ENCODE data around the gene FAM234B. TPM values are rescaled to one million over a fixed set of nuclear protein-coding genes. Genes with fewer than 3 reads are reported as not detected.
"Not testable (repeated sequence)": the region's sequence is repeated elsewhere in the genome, so short reads cannot be mapped to it uniquely, and the experiment has no call there.

FAM234B gene
- total RNA-seq, 1 donor from 2014 or later, result 7.9 TPM

- no peak for DNase-seq (ENCODE audit: low spot score)
These were observed 20.2 kb upstream of the FAM234B start for GRCh38 chr12:13023811-13024530.

- DNase-seq (ENCODE audit: low spot score), result no peak
These were observed 19.7 kb upstream of the FAM234B start for GRCh38 chr12:13024531-13024916.

GRCh38 chr12:13026286-13026685 is 17.9 kb upstream of the FAM234B start:
- no peak for DNase-seq (ENCODE audit: low spot score)

- no peak for DNase-seq (ENCODE audit: low spot score)
These were observed 17.1 kb upstream of the FAM234B start for GRCh38 chr12:13027032-13027431.

DNA sequence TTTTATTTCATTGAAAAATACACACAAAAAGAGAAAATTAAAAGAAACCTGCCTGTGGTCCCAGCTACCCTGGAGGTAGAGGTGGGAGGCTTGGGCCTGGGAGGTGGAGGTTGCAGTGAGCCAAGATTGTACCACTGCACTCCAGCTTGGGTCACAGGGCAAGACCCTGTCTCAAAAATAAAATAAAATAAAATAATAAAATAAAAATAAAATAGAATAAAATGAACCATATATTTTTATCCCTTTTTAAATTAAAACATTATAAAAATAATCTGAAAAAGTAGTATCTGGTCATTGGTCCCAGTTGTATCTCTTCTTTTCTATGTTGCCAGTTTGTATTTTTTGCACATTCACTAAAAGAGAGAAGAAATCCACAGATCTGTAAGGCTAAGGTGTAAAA is 16.7 kb upstream of the FAM234B start:
- no peak for DNase-seq (ENCODE audit: low spot score)

DNA sequence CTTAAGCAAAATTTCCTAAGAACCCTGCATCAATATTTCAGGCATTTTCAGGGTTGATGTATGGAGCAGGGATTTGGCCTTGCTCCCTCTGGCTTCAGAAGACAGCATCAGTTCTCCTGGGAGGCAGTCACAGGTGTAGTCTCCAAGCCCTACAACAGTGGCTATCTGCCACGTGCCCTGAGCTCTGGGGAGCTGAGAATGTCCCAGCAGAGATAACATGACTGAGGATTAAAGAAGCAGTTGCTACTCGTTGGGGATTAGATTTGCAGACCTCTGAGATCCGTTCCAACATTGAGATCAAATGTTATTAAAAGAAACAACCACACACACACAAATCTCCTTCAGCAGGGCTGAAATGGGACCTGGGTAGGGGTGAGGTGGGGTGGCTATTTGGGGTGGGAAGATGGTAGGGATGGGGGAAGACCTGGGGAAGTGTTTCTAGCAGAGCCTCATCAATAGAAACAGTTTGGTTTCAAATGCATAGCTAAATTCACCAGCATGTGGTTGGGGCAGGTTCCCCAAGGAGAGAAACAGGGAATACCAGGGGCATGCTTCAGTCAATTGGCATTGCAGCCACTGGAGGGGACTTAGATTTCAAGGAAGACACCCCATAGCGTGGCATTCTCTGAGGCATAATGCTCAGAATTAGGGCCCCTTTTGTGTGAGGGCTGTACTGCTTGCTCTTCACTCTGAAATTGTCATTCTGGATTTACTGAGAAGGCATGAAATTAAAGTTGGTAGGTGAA is 15.2 kb upstream of the FAM234B start:
- no peak for DNase-seq (ENCODE audit: low spot score)

- DNase-seq (ENCODE audit: low spot score), result no peak
These were observed 13.5 kb upstream of the FAM234B start for GRCh38 chr12:13030541-13031291.

GRCh38 chr12:13032164-13032563 is 12.0 kb upstream of the FAM234B start:
- no peak for DNase-seq (ENCODE audit: low spot score)

GRCh38 chr12:13033476-13033875 is 10.7 kb upstream of the FAM234B start:
- no peak for DNase-seq (ENCODE audit: low spot score)

DNA sequence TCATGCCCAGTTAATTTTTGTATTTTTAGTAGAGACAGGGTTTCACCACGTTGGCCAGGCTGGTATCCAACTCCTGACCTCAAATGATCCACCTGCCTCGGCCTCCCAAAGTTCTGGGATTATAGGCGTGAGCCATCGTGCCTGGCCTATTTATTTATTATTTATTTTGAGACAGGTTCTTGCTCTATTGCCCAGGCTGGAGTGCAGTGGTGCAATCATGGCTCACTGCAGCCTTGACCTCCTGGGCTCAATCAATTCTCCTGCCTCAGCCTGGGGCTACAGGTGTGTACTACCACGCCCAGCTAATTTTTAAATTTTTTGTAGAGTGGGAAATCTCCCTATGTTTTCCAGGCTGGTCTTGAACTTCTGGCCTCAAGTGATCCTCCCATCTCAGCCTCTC is 8.8 kb upstream of the FAM234B start:
- not testable (repeated sequence) for DNase-seq (ENCODE audit: low spot score)

DNA sequence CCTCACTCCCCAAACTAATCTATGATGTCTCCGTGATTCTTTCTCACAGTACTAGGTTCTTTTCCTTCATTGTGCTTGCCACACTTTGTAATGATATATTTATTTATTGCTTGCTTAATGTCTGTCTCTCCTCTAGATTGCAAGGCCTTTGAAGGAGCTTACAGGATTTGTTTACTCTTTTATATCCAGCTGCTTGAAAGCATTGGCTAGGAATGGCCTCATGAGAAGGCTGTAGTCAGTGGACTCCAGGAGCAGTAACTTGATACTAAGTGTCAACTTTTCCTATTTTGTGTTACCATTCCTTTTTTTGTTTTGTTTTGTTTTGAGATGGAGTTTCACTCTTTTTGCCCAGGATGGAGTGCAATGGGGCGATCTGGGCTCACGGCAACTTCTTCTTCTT is 7.3 kb upstream of the FAM234B start:
- no peak for DNase-seq (ENCODE audit: low spot score)

- DNase-seq (ENCODE audit: low spot score), result no peak
These were observed 5.6 kb upstream of the FAM234B start for GRCh38 chr12:13038491-13039161.

DNA sequence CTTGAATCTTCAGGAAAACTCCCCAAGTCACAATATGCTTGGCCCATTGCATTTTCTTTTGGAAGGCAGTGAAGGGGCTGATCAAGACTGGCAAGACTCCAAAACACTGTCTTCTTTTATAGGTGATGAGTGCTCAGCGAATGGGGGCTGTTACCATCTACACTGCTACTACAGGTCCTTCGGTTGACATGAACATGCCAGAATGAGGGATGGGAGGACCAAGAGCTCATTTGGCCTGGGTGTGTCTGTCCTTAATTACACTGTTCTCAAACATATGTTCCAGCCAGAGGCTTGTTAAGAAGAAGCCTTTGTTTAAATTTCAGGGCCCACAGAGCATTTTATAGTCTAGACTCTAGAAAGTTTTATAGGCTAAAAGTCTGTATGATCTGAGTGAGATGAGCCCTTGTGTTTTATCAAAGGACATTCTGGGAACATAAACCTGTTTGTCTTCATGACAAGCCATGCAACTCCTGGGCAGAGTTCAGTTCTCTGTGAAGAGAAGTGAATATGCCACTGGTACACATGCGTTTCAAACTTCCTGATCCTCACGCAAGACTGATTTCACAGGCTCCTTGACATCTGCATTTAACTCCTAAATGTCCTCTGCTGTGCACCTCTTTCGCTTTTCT is 4.7 kb upstream of the FAM234B start:
- DNase-seq (ENCODE audit: low spot score), result no peak

GRCh38 chr12:13041224-13041623 is 3.0 kb upstream of the FAM234B start:
- DNase-seq (ENCODE audit: low spot score), result no peak

DNA sequence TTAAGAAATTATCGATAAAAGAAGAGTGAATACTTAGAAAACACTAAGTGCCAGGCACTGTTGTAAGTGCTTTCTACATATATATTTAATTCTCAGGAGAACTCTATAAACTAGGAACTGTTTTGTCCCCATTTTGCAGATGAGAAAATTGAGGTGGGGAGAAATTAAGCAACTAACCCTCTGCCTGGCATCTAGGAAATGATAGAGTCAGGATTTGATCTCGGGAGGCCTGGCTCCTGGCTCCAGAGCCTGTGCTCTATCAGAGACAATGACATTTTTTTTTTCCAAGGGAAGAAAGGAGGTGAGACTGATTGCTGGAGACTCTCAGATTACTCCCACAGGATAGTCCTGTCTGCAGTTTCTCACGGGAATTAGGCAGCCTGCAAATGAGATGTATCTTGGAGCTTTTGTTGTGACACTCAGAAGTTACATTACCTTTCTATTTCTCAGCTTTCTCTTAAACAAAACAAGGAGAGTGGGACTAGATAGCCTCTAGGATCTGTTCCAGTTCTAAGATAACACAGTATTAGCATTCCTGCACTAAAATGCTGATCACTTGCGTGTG is 1.4 kb upstream of the FAM234B start:
- DNase-seq (ENCODE audit: low spot score), result no peak

- DNase-seq (ENCODE audit: low spot score), result peak; percentile 56
These were observed 722 bp downstream of the FAM234B start for GRCh38 chr12:13044906-13045299.

DNA sequence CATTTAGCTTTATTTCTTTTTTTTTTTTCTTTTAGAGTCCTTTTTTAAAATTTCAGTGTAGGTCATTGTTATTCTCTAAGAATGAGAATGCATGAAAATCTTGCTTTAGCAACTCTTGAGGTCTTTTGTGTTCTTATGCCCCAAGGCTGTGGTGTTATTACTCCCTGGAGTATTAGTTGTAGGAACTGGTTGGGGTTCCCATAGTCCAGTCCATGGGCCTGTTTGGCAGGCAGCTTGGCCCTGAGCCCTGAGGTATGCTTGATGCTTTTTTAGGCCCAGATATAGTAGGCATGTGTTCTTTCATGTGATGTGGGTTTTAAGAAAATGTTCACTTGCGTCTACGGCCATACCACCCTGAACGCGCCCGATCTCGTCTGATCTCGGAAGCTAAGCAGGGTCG is 1.6 kb downstream of the FAM234B start:
- DNase-seq (ENCODE audit: low spot score), result no peak

DNA sequence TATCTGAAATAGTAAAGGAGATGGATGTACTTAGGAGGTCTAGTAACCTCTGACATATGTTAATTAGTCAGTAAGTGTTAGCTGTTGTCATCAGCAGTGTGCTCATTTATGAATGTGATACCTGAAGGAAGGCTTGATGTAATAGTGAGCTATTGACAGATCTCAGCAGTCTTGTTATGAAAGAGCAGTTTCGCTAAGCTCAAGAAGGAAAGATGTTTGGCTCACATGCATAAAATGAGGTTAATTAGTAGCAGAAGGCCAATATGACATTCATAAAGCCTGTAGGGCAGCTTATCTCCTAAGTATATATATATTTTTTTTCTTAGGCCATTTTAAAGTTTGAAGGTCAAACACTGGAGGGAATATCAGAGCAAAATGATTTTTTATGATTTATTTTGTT is 2.8 kb downstream of the FAM234B start:
- no peak for DNase-seq (ENCODE audit: low spot score)

DNA sequence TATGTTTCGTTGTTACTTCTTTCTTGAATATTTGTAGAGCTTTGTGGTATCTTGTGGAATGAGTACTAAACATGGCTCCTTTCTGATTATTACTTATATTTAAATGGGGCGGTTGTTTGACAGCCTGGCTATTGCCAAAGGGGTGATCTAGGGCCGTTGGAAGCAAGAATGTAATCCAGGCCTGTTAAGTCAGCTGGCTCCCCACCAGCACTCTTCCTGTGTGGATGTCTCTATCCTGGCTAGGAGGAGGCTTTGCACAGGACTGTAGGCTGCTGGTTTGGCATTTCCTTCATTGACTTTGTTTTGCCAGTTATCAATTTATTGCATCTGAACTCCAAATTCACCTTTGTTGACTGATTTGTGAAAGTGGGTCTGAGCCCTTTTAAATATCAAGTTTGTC is 5.6 kb downstream of the FAM234B start:
- no peak for DNase-seq (ENCODE audit: low spot score)

GRCh38 chr12:13052421-13052820 is 8.2 kb downstream of the FAM234B start:
- DNase-seq (ENCODE audit: low spot score), result no peak

DNA sequence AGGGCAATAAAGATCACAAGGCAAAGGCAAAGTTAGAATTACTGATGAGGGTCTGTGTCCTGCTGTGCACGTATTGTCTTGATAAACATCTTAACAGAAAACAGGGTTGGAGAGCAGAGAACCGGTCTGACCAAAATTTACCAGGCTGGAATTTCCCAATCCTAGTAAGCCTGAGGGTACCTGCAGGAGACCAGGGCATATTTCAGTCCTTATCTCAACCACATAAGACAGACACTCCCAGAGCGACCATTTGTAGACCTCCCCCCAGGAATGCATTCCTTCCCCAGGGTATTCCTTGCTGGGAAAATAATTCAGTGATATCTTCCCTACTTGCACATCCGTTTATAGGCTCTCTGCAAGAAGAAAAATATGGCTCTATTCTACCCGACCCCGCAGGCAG is 9.4 kb downstream of the FAM234B start:
- not testable (repeated sequence) for DNase-seq (ENCODE audit: low spot score)
